ENCODE measurements around the gene WDR18.

The WDR18 gene

GRCh38 chr19:1004204-1004802 lies 20.2 kb downstream of the WDR18 start:
- Histone ChIP-seq H3K36me3 (peaks cover 4 to 17% (median 9%) of the 10 kb centered on the region in 3 donors), H3K4me3 (no peak overlapping the region), H3K9me3 (no peaks in the 10 kb centered on the region), H3K27ac (no peak overlapping the region), H3K4me1 (peaks cover 0 to 20% (median 10%) of the 10 kb centered on the region in 4 donors), H3K27me3 (peaks cover 0 to 48% of the 10 kb centered on the region in 2 donors)
- DNase-seq, result no peak
- TF ChIP-seq CTCF (IDR thresholded peaks at IDR 0.05), result no peak
- intact Hi-C loops (cut with DNase I; ENCODE audit: low total_unique reads), result no loop called here

- no peak for DNase-seq
- Histone ChIP-seq H3K36me3 (peaks cover 9 to 25% (median 17%) of the 10 kb centered on the region in 3 donors), H3K4me1 (peaks cover 0 to 19% (median 10%) of the 10 kb centered on the region in 4 donors), H3K27me3 (peaks cover 0 to 41% of the 10 kb centered on the region in 2 donors), H3K9me3 (no peaks in the 10 kb centered on the region), H3K4me3 (no peak overlapping the region), H3K27ac (no peak overlapping the region)
- TF ChIP-seq CTCF (IDR thresholded peaks at IDR 0.05), result no peak
- intact Hi-C loops (cut with DNase I; ENCODE audit: low total_unique reads), result no loop called here
Measured at GRCh38 chr19:1004803-1005664, 20.9 kb downstream of the WDR18 start.

- Histone ChIP-seq H3K9me3 (no peaks in the 10 kb centered on the region), H3K36me3 (peaks cover 27 to 43% (median 35%) of the 10 kb centered on the region in 3 donors), H3K27me3 (peaks cover 0 to 24% of the 10 kb centered on the region in 2 donors), H3K27ac (no peak overlapping the region), H3K4me1 (peaks cover 0 to under 1% (median 0%) of the 10 kb centered on the region in 4 donors), H3K4me3 (no peak overlapping the region)
- intact Hi-C loops (cut with DNase I; ENCODE audit: low total_unique reads), result no loop called here
- DNase-seq, result no peak
- no peak for TF ChIP-seq CTCF (IDR thresholded peaks at IDR 0.05)
Measured at GRCh38 chr19:1006711-1007398, 22.7 kb downstream of the WDR18 start.

GRCh38 chr19:1007399-1008251 lies 23.5 kb downstream of the WDR18 start:
- Histone ChIP-seq H3K4me3 (no peak overlapping the region), H3K27ac (no peak overlapping the region), H3K36me3 (peaks cover 35 to 51% (median 43%) of the 10 kb centered on the region in 3 donors), H3K4me1 (no peaks in the 10 kb centered on the region), H3K27me3 (peaks cover 0 to 19% of the 10 kb centered on the region in 2 donors), H3K9me3 (no peaks in the 10 kb centered on the region)
- DNase-seq, result no peak
- no peak for TF ChIP-seq CTCF (IDR thresholded peaks at IDR 0.05)
- intact Hi-C loops (cut with DNase I; ENCODE audit: low total_unique reads), result no loop called here
